NCI-H524 (cell line): ENCODE data around the gene SH3TC1.

Experiments used
- DNase-seq, 2 experiments: peaks; one replicate each; lab custom pipeline; 2025; lab: John Stamatoyannopoulos, UW

Gene SH3TC1

DNA sequence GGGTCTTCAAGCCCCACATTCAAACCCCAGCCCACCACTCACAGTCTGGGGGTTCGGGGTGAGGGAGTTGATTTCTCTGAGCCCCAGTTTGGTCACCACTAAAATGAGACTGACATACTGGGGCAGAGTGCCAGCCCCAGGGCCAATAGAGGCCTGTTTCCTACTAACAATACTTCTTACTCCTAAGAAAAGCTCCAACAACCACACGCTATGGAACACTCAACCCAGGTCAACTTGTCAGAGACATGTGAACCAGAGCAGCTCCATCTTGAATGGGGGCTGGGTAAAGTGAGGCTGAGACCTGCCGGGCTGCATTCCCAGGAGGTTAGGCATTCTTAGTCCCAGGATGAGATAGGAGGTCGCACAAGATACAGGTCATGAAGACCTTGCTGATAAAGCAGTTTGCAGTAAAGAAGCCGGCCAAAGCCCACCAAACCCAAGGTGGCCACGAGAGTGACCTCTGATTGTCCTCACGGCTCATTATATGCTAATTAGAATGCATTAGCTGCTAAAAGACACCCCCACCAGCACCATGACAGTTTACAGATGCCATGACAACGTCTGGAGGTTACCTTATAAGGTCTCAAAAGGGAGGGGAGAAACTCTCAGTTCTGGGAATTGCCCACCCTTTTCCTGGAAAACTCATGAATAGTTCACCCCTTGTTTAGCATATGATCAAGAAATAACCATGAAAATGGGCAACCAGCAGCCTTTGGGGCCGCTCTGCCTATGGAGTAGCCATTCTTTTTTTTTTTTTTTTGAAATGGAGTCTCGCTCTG, 43.9 kb downstream of the SH3TC1 start:
- DNase-seq, result no peak

DNA sequence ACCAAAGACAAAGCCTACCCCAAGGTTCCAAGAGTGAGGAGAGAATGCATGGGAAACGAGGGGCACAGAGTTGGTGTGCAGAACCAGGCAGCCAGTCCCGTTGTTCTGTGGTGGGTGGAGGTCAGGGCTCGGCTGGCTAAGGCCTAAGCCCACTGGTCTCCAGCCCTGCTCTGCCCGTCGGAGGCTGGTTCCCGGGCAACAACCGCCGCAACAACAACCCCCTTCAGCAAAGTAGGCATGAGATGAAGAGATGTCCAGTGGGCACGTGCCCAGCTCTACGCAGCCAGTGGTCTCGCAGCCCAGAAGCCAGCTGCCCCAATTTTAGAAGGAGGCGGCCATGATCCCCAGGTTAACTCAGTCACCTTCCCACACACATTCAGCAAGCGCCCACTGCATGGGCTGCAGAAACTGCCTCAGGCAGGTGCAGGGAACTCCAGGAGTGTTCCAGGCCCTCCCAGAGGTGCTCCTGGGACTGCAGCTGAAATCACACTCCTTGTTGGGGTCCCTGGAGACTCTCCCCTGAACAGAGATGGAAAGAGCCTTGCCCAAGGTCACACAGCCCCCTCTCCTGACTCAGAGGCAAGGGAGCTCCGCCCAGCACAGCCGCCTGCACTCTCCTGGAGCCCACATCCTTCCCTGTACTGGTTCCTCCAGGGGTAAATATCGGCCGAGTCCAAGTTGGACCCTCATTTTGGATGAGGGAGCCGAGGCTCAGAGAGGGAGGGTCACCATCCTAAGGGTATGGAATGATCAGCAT, 45.1 kb downstream of the SH3TC1 start:
- no peak for DNase-seq

DNA sequence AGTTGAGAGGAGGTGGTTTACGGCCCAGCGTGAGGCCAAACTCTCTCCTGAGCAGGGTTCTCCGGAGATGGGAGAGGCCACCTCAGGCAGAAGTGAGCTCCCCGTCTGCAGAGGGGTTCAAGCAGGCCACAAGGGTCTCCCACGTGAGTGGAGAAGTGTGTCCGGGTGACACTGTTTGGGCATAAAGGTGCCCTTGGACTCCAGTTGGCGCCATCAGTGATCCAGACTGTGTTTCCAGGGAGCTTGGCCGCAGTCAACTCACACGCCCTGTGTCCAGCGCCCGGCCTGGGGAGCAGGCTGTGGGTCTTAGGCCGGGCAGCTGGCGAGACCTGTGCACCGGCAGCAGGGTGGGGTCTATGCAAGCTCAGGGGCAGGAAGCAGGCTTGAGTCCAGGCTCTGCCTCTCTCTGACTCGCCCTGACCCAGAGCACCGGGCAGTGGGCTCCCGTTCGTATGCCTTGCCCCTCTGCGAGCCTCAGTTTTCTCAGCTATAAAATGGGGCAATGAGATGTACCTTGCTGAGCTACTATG, 45.9 kb downstream of the SH3TC1 start:
- no peak for DNase-seq

DNA sequence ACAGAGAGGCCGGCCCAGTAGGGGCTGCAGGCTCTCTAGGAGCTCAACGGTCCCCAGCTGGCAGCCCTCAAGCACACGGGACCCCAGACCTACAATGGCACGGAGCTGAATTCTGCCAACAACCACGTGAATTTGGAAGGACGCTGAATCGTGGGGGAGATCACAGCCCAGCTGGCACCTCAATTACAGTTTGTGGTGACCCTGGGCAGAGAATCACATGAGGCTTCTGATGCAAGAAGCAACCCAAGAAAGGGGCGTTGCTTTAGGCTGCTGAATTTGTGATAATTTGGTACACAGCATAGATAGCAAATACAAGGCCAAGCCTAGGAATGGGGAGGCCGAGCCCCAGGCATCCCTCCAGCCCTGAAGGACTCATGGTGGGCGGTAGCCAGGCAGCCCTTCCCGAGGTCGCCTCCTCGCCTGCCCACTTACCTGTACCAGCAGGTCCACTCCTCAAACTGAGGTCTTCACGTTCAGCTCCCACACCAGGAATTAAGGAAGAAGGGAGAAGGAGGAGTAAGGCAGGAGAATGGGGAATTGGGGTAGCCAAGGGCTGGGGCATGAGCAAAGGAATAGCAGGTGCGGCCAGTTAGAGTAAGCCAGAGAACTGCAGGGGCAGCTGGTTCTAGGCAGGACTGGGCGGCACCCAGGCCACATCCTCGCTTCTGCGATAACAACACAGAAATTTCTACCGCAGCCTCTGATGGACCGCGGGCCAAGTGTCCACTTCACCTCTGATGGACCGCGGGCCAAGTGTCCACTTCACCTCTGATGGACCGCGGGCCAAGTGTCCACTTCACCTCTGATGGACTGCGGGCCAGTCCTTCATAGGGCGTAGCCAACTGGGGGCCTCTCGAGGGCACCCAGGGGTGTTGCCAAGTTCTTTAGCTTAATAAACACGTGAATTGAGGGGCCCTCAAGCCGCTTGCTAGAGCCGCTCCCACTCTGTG, 47.1 kb downstream of the SH3TC1 start:
- DNase-seq, result no peak

DNA sequence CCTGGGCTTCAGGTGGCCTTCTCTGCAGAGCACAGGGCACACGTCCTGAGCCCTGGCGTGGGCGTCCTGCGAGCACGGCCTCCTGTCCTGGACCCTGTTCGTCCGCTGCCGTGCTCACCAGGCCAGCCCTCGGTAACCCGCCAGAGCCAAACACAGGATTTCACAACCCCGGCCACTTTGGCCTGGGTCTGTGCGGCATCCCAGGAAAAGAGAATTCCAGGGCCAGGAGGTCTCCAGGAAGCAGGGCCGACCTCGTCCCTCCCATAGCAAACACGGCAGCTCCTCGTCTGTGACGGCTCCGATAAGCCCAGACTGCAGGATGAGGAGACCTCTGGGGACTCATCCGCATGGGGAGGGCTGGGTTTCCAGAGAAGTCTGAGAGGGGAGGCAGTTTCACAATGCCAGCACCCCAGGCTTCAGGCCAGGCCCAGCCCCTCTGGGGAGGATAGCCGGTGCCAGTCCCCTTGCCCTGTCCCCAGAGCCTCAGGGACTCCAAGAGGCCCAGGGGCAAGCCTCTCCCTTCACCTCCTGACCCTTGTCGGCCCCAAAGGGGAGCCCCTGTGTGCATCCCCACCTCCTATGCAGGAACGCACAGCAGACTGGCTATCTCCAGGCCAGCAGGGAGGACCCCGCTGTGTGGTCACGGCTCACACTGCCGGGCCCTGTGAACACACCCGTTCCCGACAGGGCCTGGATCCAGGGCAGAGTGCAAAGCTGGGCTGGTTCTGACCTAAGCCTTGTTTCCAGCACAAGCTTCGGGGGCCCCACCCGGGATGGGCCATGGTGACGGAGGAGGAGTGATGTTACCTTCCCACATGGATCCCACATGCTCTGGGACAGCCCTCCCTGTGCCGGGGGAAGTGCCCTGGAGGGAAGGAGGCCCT, 48.2 kb downstream of the SH3TC1 start:
- no peak for DNase-seq

DNA sequence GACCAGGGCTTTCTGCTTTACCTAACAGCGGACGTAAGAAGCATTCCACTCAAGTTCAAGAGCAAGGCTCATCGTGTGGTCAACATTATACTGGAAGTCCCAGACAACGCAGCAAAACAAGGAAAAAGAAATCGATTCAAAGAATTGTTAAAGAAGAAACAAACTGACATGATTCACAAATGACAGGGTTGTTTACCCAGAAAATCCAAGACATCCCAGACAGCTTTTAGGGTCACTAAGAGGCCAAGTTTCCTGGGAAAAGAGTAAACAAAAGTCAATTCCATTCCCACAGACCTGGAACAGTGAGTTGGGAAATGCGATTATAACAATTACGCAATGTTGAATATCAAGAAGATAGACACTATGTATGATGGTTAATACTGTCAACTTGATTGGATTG, 49.0 kb downstream of the SH3TC1 start:
- DNase-seq, result no peak

DNA sequence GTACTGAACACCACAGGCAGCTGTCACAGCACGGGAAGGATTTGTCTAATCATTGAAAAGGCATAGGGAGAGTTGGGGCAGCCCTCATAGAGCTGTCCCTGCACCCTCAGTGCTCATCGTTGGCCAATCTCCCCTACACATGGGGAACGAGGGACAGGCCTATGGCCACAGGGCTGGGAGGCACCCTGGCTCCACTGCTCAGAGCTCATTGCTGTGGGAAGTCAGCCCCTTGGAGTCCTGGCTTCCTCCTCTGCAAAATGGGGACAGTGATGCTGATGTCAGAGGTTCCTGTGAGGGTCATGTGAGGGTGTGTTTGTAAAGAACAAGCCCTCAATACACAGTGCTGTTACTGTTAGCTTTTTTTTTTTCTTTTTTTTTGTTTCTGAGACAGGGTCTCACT, 51.1 kb downstream of the SH3TC1 start:
- no peak for DNase-seq

DNA sequence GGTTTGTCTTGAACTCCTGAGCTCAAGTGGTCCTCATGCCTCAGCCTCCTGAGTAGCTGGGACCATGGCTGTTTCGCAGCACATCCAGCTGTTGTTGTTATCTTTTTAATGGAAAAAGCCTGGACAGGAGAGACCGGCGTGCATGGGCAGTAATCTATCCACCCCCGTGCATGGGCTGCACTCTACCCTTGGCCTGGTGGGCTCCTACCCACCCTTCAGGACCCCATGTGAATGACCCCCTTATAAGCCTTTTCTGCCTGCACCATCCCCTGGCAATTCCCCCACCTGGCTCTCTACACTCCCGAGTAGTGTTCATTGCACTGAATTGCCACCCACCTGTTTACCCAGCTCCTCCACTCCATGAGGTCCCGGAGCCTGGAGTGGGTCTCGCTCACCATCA, 51.5 kb downstream of the SH3TC1 start:
- DNase-seq, result no peak

DNA sequence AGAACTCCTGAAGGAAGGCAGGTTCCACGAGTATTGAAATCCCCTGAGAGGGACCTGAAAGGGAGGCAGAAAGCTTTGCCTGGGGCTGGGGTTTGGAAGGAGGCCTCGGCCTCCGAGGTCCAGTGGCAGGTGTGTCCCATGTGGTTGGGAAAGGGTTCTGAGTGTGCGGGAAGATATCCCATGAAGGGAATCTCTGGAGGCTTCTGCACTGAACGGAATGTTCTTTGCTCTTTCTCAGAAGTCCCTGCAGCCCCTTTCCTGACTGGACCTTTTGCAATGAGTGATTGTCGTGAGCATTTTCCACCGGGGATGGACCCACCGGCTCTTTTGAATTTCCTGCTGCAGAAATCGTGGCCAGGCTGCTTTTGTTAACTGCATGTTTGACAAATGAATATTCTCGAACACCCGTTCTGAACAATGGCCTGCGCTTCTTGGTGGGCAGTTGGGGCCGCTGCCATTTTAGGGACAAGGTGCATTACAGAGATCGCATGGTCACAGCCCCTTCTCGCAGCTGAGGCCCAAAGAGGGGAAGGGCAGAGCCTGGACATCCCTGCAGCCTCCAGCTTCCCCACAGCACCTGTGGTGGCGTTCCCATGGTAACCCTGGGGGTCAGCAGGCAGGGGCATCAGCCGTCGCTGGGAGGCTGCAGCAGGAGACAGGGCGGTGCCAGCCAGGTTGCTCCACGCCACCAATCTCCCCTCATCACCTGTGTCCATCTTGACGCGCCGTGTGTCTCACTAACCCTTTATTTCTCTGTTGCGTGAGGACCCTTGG, 52.2 kb downstream of the SH3TC1 start:
- no peak for DNase-seq

DNA sequence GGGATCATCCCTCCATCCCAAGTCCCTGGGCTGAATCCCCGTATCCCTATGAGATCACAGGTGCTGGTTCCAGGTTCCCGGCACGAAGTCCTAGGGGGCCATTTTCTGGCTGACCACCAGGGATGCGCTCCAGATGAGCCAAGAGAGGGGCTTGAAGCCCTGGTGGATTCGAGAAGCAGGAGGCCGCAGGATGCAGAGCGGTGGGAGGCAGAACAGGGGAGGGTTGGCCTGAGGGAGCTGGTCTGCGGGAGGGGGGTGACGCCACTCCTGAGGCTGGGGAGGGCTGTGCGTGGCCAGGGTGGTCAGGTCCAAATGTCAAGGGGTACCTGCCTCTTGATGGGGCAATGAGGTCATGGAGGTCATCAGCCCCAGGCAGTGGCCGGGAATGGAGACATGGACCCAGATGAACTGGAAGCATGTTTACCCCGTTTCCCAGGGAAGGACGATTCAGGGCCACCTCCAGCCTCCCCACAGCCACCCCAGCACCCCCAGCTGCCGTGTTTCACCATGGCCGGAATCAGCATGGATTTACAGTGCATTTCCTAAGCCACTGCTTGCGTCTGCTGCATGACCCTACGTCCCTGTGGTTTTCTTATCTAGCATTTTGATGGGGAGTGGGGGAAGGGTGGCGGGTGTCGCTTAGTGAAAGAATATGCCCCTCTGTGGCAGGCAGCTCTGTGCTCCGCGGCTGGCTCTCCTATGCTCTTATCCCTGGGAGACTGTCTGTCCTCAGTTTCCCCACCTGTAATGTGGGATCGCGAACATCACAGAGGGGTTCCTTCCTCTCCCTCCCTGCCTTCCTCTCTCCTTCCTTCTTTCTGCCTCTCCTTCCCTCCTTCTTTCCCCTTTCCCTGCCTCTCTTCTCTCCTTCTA, 53.4 kb downstream of the SH3TC1 start:
- no peak for DNase-seq

DNA sequence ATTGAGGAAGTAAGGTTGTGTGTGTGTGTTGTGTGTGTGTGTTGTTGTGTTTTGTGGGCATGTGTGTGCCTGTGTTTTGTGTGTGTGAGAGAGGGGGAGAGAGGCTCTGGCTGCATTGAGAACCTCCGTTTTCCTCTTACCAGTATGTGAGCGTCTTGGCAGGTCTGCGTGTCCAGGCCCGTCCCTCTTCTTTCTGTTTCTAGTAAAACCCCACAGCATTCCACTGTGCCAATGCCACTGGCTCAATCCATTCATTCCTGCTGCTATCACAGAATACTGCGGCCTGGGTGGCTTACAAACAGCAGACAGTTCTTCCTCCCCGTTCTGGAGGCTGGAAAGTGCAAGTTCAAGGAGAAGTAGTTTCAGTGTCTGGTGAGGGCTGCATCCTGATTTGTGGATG, 55.0 kb downstream of the SH3TC1 start:
- DNase-seq, result no peak

DNA sequence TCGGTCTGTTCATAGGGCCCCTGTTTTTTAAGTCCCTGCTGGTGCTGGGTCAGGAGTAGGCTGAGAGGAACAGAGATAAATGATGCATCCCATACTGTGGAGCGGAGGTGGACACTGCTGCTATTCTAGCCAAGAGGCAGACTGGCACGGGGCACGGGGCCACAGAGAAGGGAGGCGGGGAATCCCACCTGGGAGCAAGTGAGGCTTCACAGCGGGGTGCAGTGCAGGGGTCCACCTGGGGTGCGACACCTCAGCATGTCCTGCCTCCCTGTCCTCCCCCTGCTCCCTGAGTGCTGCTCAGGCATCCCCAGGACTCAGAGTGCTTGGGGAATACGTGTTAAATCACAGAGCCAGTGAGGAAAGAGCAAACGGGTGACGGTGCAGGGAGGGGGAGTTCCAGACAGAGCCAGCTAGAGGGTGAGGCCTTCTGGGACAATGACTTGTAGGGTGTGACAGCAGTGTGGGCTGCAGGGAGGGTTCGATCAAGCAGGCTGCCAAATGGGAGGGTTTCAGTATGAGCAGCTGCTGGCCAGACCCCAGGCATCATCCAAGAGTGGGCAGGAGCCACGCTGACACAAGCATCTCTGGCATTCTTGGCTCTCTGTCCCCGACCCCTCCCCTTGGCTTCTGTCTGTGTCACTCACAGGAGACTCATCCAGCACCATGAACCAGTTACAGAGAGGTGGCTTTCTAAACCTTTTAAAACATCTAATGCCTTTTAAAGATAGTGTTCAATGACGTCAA, 56.8 kb downstream of the SH3TC1 start:
- no peak for DNase-seq

DNA sequence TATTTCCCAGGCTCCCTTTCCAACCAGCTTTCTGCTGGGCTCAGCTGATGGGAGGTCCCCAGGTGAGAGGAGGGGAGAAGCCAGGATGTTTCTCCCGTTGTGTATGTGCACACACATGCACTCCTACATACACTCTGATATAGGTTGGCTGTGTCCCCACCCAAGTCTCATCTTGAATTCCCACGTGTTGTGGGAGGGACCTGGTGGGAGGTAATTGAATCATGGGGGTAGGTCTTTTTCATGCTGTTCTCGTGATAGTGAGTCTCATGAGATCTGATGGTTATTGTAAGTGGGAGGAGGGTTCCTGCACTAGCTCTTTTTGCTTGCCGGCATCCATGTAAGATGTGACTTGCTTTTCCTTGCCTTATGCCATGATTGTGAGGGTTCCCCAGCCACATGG, 58.8 kb downstream of the SH3TC1 start:
- DNase-seq, result no peak

DNA sequence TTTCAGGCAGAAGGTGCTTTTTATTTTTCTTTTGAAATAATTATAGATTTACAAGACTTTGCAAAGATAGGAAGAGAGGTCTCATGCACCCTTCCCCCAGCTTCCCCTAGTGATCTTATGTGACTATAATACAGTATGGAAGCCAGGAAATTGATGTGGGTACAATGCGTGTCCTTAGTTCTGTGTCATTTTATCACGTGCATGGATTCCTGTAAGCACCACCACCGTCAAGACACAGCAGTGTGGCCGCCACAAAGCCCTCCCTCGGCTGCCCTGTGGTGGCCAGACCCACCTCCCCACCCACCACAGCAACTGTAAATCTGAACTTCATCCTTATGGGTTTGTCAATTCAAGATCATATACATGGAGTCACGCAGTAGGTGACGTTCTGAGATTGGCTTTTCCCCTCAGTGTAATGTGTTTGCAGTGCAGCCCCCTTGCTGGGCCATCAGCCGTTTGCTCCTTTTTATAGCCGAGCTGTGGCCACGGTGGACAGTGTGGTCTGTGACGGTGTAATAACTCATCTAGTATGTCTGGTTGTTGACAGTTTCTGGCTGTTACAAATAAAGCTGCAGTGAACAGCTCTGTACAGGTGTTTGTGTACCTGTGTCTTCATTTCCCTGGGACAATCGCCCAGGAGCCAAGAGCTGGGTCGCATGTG, 59.6 kb downstream of the SH3TC1 start:
- no peak for DNase-seq

DNA sequence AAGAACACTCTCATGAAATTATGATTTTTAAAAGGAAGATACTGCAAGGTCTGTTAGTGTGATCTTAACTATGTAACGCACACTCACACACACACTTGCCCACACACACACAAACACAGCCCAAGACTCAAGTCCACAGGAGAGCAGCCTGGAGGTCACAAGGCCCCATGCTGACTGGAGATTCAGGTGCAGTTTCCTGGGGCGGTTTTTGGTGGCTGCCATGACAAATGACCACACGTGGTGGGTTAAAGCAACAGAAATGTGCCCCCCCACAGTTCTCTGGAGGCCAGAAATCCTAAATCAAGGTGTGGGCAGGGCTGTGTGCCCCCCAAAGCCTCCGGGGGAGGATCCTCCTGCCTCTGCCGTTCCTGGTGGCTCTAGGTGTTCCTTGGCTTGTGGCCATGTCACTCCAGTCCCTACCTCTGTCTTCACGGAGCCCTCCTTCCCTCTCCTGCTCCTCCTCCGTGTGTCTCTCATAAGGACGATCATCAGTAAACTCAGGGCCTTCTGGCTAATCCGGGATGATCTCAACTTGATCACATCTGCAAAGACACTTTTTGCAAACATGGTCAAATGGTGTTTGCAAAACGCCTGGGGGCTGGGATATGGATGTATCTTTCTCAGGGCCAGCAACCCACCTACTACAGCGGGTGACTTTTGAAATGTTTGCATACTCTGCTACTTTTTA, 60.8 kb downstream of the SH3TC1 start:
- peak in 1 of 2 experiments; percentile 79 for DNase-seq

DNA sequence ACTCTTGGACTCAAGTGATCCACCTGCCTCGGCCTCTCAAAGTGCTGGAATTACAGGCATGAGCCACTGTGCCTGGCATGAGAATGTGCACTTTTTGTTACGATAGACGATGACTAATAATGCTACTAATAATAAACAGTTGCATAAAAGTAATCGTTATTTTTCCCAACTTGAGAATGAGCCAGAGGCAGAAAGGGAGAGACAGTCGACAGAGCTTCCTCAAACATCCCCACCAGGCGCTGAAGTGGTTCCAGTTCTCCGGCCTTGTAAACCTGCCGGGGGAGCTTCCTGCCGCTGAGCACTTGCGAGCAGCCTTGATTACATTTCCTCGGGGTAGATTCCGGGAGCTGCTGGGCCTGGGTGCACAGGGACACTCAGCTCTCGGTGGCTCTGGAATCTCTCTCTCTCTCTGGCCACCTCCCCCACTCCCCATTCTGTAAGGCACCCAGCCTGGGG, 61.6 kb downstream of the SH3TC1 start:
- no peak for DNase-seq

DNA sequence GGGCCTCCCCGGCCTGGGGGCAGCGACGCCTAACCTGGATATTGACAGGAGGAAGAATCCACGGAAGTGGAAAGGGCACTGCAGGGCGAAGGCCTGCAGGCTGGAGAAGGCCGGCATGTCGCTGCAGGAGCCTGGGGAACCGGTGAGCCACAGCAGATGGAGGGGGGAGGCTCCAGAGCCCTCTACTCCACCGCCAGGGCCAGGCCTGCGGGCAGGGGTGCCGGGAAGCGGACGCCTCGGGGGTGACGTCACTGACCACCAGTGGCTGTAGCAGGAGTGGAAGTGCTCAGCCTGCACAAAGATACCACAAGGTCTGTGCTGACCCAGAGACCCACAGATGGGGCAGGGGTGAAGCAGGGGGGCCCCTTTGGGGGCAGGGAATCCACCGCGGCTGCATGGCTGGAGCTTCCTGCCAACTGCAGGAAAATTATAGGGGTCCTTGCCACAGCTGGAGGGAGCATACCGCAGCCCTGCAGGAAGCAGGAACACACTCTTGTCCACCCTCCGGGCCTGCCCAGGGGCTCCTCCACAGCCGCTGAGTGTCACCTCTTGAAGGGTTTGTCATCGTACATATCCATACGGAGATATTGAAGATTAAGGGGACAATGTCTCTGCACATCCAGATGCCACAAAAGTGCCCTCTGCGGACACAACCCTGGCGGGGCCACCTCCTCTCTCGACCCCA, 62.9 kb downstream of the SH3TC1 start:
- no peak for DNase-seq
